IPS-20b (cell line): Measurements from ENCODE around the gene C1QL2.
A peak's percentile ranks its signal among the peaks of the same experiment; 100 is the strongest.

Experiments
- H3K27ac ChIP-seq: one replicate; pipeline ENCODE4 v1.5.1; 2013; ENCODE audit warnings: low read length
- H3K27me3 ChIP-seq: 2 replicates; pipeline ENCODE4 v1.6.1; 2013; ENCODE audit warnings: mild to moderate bottlenecking, low read length, inconsistent platforms; ENCODE audit not compliant: insufficient read depth
- H3K36me3 ChIP-seq: 2 replicates; pipeline ENCODE4 v1.6.1; 2013; ENCODE audit warnings: low read depth, mild to moderate bottlenecking, inconsistent platforms, low read length, moderate library complexity; ENCODE audit not compliant: insufficient read depth
- H3K4me1 ChIP-seq: 2 replicates; pipeline ENCODE4 v1.6.1; 2013; ENCODE audit warnings: mild to moderate bottlenecking, control low read depth, inconsistent platforms, low read length, moderate library complexity; ENCODE audit not compliant: insufficient read depth
- H3K4me3 ChIP-seq: 2 replicates; pipeline ENCODE4 v1.5.1; 2013; ENCODE audit warnings: mild to moderate bottlenecking, low read length, inconsistent platforms
- H3K9ac ChIP-seq: 2 replicates; pipeline ENCODE4 v1.6.1; 2013; ENCODE audit warnings: low read depth, mild to moderate bottlenecking, inconsistent platforms, low read length, moderate library complexity
- H3K9me3 ChIP-seq: 2 replicates; pipeline ENCODE4 v1.6.1; 2013; ENCODE audit warnings: mild to moderate bottlenecking, low read depth, low read length, inconsistent platforms; ENCODE audit not compliant: insufficient read depth

The C1QL2 gene

DNA sequence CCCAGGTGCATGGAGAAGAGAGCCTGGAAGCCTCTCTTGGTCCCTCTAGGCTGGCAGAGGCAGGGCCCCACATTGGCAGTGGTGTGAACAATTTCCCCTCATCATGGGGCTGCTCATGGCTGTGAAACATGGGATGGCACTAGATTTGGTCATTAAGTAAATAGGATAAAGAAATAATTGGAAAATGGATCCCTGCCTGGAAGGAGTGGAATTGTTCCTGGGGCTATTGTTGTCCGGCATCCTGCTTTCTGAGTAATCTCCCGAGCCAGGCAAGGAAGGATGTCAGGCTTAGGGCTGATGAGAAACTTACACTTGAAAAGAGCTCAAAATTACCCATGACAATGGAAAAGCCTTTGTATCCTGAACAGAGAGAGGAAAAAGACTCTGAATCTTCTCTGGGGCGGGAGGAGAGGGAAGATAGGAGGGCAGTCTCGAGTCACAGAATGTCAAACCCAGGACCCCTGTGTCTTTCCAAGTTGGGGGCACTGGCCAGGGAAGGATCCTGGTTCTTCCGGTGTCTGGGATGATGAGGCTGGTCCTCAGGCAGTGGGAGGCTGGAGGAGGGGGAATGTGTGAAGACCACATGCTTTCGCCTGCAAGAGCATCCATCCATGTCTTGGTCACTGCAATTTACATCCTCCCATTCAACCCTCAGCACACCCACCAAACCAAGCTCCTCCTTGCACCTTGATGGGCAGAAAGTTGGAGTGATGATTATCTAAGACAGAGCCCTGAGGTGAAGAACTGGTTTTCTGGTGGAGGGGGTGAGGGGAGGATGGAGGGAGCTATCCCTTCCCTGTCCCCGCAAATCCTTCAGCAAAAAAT lies 38.0 kb upstream of the C1QL2 start:
- Histone ChIP-seq H3K4me1 (peaks cover 18% of the 10 kb centered on the region), H3K4me3 (peak overlapping the region; percentile 41; the same call in 1 of the 2 replicates), H3K27me3 (peaks cover 12% of the 10 kb centered on the region; the same call in 1 of the 2 replicates), H3K9ac (no peak overlapping the region), H3K9me3 (no peaks in the 10 kb centered on the region), H3K27ac (no peak overlapping the region), H3K36me3 (no peaks in the 10 kb centered on the region)

DNA sequence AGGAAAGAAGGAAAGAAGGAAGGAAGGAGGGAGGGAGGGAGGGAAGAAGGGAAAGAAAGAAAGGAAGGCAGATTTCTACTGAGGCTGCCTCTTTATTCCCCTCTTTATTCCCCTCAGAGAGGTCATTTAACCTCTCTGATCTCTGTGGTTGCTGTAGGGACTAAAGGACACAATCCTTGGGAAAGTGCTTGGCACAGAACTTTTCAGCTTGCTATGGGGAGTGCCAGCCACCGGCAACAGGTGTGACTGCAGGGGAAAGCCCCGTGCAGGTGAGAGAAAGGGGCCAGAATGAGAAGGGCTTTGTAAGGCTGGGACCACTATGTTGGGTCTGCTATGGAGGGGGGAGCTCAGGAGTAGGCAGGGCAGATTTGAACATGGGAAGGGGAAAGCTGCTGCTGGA lies 37.3 kb upstream of the C1QL2 start:
- Histone ChIP-seq H3K4me1 (peaks cover 18% of the 10 kb centered on the region), H3K9me3 (no peaks in the 10 kb centered on the region), H3K27me3 (peaks cover 12% of the 10 kb centered on the region; the same call in 1 of the 2 replicates), H3K27ac (no peak overlapping the region), H3K4me3 (peak overlapping the region; percentile 41; the same call in 1 of the 2 replicates), H3K9ac (no peak overlapping the region), H3K36me3 (no peaks in the 10 kb centered on the region)

DNA sequence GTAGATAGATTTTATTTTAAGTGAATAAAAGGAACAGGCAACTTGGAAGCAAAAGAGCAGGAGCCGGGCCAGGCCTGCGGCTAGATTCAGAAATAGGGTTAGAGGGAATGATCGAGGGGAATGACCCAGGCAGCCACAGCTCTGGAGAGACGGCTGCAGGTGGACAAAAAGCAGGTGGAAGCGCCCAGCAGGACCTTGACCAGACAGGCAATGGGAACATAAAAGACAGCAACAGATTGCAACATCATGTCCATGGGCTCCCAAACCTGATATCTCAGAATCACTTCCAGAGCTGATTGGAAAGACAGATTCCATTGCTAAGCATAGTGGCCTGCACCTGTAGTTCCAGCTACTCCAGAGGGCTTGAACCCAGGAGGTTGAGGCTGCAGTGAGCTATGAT lies 36.5 kb upstream of the C1QL2 start:
- no peak overlapping the region for H3K9ac ChIP-seq
- no peak overlapping the region for H3K4me3 ChIP-seq
- peaks cover 12% of the 10 kb centered on the region; the same call in 1 of the 2 replicates for H3K27me3 ChIP-seq
- H3K36me3 ChIP-seq, result no peaks in the 10 kb centered on the region
- H3K4me1 ChIP-seq, result peaks cover 18% of the 10 kb centered on the region
- no peak overlapping the region for H3K27ac ChIP-seq
- no peaks in the 10 kb centered on the region for H3K9me3 ChIP-seq

GRCh38 chr2:119192893-119193292 lies 34.3 kb upstream of the C1QL2 start:
- no peak overlapping the region for H3K27ac ChIP-seq
- peaks cover under 1% of the 10 kb centered on the region; the same call in 1 of the 2 replicates for H3K27me3 ChIP-seq
- no peak overlapping the region for H3K9ac ChIP-seq
- peaks cover 18% of the 10 kb centered on the region for H3K4me1 ChIP-seq
- no peak overlapping the region for H3K4me3 ChIP-seq
- no peaks in the 10 kb centered on the region for H3K36me3 ChIP-seq
- H3K9me3 ChIP-seq, result no peaks in the 10 kb centered on the region

- Histone ChIP-seq H3K9me3 (no peaks in the 10 kb centered on the region), H3K4me3 (no peak overlapping the region), H3K4me1 (no peaks in the 10 kb centered on the region), H3K27ac (no peak overlapping the region), H3K36me3 (no peaks in the 10 kb centered on the region), H3K9ac (no peak overlapping the region), H3K27me3 (no peaks in the 10 kb centered on the region)
Measured at GRCh38 chr2:119190321-119191111, 32.0 kb upstream of the C1QL2 start.

GRCh38 chr2:119184512-119184911 lies 26.0 kb upstream of the C1QL2 start:
- Histone ChIP-seq H3K4me3 (no peak overlapping the region), H3K36me3 (no peaks in the 10 kb centered on the region), H3K9me3 (no peaks in the 10 kb centered on the region), H3K27me3 (no peaks in the 10 kb centered on the region), H3K27ac (no peak overlapping the region), H3K9ac (no peak overlapping the region), H3K4me1 (no peaks in the 10 kb centered on the region)

- Histone ChIP-seq H3K9ac (no peak overlapping the region), H3K4me3 (no peak overlapping the region), H3K9me3 (no peaks in the 10 kb centered on the region), H3K4me1 (no peaks in the 10 kb centered on the region), H3K27ac (no peak overlapping the region), H3K36me3 (no peaks in the 10 kb centered on the region), H3K27me3 (no peaks in the 10 kb centered on the region)
Measured at GRCh38 chr2:119181791-119182445, 23.4 kb upstream of the C1QL2 start.

- no peaks in the 10 kb centered on the region for H3K4me1 ChIP-seq
- no peak overlapping the region for H3K9ac ChIP-seq
- H3K9me3 ChIP-seq, result no peaks in the 10 kb centered on the region
- no peaks in the 10 kb centered on the region for H3K27me3 ChIP-seq
- no peaks in the 10 kb centered on the region for H3K36me3 ChIP-seq
- no peak overlapping the region for H3K27ac ChIP-seq
- no peak overlapping the region for H3K4me3 ChIP-seq
Measured at GRCh38 chr2:119181391-119181790, 22.8 kb upstream of the C1QL2 start.

DNA sequence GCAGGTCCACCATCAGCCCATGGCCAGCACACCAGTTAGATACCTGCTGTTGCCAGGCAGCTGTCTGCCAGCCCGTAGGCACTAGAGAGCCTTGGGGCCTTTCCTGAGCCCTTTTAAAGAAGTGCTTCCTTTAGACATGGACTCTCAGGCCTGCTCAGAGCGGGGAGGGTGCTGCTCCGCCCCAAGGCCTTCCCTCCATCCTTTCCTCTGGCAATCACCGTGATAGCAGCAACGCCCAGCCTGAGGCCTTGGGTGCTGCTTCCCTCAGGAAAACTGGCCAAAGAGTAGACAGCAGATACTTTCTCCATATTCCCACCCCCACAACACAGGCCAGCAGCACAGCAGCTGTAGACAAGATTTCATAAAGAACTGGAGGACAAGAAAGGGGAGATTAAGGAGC lies 22.3 kb upstream of the C1QL2 start:
- no peaks in the 10 kb centered on the region for H3K4me1 ChIP-seq
- H3K27ac ChIP-seq, result no peak overlapping the region
- no peaks in the 10 kb centered on the region for H3K27me3 ChIP-seq
- H3K9ac ChIP-seq, result no peak overlapping the region
- H3K36me3 ChIP-seq, result no peaks in the 10 kb centered on the region
- H3K9me3 ChIP-seq, result no peaks in the 10 kb centered on the region
- H3K4me3 ChIP-seq, result no peak overlapping the region

DNA sequence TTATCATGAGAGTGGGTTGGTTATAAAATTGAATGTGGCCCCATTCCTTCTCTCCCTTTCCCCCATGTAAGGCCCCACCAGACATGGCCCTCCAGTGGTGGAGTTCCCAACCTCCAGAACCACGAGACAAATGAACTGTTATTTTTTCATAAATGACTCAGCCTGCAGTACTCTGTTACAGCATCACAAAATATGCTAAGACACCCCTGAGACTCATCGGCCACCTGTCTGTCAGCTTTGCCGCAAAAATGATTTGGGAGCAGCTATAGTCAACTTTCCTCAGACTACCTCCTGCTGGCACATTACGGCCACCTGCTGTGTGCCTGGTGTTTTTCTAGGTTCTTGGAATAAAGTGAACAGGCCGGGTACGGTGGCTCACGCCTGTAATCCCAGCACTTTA lies 21.4 kb upstream of the C1QL2 start:
- Histone ChIP-seq H3K4me3 (no peak overlapping the region), H3K9ac (no peak overlapping the region), H3K36me3 (no peaks in the 10 kb centered on the region), H3K9me3 (no peaks in the 10 kb centered on the region), H3K27ac (no peak overlapping the region), H3K27me3 (no peaks in the 10 kb centered on the region), H3K4me1 (no peaks in the 10 kb centered on the region)

DNA sequence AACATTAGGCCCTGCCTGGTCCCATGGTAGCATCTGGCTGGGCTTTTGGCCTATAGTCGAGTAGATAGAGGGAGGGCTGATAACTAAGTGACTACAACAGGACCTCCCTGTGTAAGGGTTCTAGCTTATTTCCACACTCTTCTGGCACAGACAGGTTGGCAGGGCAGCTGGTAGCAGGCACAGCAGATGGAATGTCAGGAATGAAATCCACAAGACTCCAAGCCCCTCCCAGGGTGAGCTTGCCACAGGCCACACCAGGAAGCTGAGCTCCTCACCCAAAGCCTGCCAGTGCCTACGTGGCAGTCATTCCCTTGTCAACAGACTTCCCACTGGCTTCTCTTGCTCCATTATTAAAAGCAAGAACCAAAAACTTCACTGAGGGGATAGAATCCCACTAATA lies 20.7 kb upstream of the C1QL2 start:
- H3K27me3 ChIP-seq, result no peaks in the 10 kb centered on the region
- H3K4me3 ChIP-seq, result no peak overlapping the region
- H3K27ac ChIP-seq, result no peak overlapping the region
- H3K9ac ChIP-seq, result no peak overlapping the region
- H3K36me3 ChIP-seq, result no peaks in the 10 kb centered on the region
- no peaks in the 10 kb centered on the region for H3K4me1 ChIP-seq
- H3K9me3 ChIP-seq, result no peaks in the 10 kb centered on the region
